GM19468 (cell line): ENCODE measurements around the gene SF1.

Experiments
- ATAC-seq: cut with Tn5 transposase; IDR thresholded peaks from one replicate; pipeline ENCODE4 v1.9.1; 2021; ENCODE audit warnings: mild to moderate bottlenecking, moderate library complexity, moderate number of reproducible peaks; ENCODE audit not compliant: unreplicated experiment; ENCODE audit errors: extremely low read depth

Gene SF1

DNA sequence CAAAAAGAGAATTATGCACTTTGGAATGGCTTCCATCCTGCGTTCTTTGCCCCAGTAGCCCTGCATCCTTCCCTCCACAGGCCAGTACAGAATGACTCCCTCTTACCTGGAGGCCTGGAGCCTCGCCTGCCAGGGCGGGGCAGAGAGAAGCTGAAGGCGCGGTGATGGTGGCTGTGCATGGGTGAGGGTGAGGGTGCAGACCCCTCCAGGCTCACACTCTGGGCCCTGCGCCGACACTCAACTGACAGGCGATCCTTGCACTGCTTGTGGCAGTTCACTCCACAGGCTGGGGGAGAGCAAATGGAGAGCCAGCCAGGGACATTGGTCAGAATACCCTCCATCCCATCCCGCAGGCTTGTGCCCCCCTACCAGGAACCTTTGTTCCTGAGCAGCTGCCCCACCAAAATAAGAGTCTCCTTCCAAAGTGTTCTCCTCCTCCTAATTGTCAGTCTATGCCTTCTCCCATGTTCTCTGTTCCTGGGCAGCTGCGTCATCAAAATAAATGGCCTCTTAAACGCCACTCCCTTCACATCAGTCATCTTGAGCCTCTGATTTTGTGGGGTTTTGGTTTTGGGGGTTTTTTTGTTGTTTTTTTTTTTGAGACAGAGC, 49.5 kb downstream of the SF1 start:
- ATAC-seq = no peak

DNA sequence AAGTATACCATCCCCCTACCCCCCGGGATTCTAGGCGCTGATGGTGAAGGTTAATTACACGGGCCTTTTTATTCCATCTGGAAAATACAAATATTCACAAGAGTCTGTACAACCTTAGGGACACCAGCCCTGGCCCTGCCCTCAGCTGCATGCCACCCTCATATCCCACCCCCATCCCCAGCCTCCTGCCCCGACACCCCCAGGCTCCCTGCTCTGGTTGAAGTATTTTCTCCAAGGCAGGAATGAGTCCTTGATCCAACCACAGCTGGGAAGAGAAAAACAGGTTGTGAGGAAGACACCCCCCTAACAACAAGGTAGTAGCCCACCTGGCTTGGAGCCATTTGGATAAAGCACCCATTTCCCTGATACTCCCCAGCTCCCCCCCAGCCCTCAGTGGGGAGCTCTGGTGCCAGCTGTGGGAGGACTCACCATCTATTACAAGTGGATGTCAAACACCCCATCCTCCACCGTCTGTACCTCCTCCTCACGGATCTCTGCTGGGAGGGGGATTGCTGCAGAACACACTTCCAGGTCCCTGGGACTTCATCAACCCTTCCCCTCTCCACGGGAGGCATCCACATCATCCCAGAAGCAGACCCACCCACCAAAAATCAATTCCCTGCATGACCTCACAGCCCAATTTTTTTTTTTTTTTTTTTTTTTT, 51.3 kb downstream of the SF1 start:
- ATAC-seq = no peak

DNA sequence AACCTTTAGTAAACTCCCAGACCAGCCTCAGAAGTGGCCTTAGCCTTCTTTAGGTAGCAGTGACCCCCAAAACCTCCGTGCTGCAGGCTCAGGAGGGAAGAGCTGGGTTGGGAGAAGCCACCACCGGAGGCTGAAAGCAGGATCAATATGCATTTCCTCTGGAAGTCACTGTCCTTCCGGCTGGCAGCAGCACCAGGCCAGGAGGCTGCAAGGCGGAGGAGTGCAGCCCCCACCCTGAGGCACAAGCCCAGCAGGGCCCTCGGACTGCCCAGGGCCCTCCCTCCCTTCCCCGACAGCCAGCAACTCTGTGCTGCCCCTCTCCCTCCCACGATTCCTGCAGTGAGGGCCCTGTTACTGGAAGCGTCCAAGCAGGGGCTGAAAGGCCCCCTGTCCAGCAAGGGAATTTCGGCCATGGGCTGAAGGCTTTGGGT, 52.1 kb downstream of the SF1 start:
- no peak for ATAC-seq

DNA sequence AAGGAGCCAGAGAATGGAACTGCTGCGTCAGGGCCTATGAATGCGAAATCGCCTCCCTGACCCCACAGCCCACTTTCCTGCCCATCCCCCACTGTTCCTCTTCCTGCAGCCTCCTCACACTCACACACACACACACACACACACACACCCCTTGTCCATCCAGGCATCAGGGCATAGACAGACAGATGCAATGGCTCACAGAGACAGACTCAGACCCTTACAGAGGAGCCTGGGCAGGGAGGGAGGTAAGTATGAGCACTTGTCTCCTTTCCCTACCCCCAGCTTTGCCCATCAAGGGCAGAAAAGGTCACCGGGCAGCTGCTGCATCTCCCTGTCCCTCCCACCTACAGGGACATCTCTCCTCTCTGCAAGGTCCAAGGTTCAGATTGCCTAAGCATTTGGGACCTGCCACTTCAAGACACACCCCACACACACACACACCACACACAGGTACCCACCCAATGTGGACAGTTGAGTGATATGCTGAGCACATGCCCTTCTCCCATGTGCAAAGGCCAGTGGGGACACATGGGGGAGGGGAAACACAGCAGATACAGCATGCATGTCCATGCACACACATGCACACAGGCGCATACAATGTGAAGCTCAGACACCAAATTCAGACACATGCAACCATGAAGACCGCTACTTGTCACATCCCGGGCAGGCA, 53.3 kb downstream of the SF1 start:
- no peak for ATAC-seq

DNA sequence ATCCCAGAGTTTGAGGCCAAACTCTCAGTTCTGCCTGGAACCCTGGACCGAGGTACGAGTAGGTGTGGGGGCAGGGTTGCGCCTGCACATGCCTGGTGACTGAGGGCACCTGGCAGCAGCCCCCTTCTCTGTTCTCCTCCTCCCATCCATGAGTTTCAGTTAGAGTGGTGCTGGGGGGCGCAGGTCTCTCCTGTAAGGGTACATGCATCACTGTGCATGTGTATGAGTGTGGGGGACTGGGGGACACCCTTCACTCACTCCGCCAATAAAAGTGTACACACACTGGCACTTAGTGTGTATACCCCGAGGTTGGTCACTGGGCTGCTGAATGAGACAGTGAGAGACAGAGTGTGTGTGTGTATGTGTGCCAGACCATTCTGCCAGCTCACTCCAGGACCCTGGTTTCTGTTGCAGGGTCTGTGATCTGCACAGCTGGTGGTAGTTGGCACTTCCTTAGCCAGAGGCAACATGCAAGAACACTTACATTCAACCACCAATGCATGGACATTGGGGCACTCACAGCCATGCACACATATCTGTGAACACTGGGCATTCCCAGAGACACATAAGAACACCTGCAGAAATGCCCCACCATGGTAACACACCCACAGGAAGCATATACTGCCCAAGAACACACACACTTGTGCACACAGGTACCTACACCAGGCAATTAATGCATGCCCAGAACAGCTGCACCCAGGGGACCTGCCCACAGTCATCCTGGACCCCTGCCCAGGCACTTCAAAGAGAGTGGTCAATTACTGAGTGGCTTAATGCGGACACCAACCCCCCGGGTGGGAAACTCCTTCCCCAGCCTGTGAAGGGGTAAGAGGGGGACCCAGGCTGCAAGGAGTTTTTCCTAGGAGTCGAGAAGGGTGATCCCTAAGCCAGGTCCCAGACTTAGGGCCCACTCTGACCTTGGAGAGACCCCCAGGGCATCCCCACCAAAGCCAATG, 54.2 kb downstream of the SF1 start:
- no peak for ATAC-seq

DNA sequence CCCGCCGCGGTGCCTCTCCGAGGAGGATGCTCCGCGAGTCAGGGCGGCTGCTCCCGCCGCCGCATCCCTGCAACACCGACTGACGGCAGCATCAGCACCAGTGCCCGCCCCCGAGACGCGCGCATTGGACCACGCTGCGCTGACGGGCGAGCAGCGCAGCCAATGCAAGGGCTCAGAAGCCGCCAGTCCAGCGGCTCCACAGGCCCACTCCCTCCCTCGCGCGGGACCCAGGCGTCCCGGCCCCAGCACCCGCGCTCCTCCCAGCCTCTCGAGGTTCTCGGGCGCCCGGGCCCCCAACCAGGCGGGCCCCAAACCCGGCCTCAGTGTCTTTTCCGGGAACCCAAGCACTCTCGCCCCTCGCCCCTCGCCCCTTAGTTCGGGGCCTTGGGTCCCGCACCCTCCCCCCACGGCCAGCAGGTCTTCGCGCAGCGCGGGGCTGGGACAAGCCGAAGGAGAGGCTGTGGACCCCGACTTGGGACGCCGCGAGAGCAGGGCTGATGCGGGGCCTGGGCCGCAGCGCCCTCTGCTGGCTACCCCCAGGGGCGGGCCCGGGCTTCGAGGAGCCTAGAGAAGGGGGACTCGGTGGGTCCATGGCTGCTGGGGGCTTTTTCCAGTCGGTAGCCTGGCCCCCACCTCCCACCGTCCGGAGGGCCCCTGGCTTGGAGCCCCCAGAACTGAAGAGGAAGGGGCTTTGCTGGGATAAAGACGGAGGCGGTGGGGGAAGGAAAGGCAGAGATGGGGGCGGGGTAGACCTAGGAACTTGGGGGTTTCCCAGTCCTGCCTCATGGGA, 55.0 kb downstream of the SF1 start, which contains the start of gene NRXN2:
Gene NRXN2, minus strand, starts transcription at position 81 of the 790 bp plus-strand sequence. CDS start 9,498 bp downstream, outside the sequence.
- ATAC-seq = no peak

DNA sequence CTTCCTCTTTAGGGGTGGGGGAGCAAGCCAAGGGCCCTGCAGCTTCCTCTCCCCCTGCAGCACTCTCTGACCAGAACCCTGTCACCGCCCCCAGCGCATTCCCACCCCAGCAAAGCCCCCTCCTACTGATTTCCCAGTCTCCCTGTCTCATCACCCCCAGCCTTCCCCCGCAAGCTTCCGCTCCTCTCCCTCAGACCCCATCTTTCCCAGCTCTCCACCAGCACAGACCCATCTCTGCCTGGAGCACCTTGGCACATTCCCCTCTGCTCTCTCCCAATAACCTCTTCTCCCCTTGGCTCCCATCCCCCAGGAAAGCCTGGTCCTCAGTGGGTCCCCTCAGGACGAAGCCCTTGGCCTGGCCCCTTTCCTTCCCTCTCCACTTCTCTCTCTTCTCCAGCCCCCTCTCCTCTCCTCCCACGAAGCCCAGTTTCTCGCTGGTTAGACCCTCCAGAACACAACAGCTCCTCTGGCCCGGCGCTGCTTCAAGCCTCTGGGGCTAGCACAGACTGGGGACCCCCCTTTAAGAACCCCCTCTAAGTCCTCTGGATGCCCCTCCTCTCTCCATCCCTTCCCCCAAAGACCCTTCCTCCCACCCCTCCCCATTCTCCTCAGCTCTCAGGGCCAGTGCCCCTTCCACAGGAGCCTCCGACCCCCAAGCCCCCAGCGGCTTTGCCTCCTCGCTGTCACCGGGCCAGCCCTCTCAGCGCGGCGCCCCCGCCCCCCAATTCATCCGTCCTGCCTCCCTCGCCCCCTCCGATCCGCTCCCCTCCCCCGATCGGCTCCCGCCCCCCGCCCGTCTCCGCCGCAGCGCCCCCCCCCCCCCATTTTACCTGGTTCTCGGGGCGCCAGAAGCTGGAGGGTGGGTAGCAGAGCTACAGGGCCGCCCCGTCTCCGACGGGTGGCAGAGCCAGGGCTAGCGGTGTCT, 55.9 kb downstream of the SF1 start:
- no peak for ATAC-seq

GRCh38 chr11:64721359-64721699, 57.0 kb downstream of the SF1 start:
- no peak for ATAC-seq

DNA sequence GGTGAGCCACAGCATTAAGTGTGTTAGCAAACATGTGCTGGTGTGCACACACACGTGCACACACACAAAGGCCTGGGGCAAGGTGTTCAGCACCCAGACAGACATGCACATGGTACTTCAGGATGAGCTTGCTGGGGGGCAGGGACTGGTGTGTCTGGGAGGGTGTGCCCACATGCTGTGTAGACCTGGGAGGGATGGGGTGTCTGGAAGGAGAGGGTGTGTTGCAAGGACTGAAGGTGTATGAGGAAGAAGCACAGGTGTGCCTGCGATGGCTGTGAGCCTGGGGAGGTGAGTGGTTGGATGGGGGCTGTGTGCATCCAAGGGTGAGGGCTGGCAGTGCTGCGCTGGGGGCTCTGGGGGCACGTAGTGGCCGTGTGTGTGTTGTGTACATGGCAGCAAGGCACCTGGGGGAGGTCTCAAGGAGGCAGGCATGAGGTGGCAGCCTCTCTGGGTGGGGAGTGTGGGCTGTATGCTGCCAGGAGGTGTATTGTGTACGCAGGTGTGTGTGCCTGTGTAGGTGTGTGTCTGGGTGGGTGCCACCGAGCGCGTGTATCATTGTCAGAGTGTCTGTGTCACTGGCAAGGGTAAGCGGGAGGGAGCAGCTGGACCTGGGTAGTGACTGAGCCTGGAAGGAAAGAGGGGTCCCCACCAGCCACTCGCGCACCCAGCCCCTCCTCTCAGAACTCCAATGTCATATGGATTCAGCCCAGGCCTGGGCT, 57.5 kb downstream of the SF1 start:
- no peak for ATAC-seq

GRCh38 chr11:64720167-64720566, 58.2 kb downstream of the SF1 start:
- ATAC-seq = no peak

GRCh38 chr11:64719406-64719805, 58.9 kb downstream of the SF1 start:
- no peak for ATAC-seq

GRCh38 chr11:64718780-64719124, 59.6 kb downstream of the SF1 start:
- no peak for ATAC-seq

DNA sequence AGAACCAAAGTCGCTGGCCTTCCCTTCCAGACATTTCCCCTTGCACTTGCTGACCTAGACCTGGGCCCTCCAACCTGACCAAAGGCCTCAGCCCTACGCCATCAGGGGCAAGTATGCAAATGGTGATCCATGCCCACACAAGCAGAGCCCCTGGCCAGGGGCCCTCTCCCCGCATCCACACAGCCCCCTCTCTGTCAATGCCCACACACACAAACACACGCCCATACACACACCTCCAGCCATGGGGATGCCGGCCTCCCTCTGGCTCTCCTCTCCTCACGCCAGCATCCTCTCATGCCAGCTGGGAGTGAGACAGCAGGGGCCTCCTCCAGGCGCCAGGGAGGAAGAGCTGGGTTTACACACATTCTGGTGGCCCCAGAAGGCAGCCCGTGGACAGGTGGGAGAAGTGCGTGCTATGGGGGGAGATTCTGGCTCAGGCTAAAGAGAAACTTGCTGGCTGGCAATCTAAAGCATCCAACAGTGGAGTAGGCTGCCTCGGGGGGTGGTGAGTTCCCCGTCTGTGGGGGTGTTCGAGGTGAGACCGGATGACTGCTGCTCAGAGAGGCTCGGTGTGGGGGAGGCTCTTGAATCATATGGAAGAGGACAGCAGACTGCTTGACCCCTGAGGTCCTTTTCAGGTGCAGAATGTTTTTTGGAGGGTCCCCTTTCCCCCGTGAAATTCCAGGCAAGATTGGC, 60.1 kb downstream of the SF1 start:
- ATAC-seq = no peak

DNA sequence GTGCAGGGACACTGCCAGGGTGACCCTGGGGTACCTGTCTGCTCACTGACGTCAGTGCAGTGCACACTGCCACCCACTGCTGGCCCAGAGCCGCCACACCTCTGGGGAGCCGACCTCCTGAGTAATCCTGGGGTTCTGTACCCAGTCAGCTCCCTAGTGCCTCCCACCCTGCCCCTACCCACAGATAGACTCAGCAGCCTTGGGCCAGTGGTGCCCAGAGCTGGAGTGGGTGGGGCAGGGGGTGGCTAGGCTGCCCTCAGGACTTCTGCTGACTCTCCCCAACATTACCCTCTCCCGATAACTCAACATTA, 61.1 kb downstream of the SF1 start:
- ATAC-seq = no peak

GRCh38 chr11:64716473-64717267, 61.7 kb downstream of the SF1 start:
- ATAC-seq = no peak

DNA sequence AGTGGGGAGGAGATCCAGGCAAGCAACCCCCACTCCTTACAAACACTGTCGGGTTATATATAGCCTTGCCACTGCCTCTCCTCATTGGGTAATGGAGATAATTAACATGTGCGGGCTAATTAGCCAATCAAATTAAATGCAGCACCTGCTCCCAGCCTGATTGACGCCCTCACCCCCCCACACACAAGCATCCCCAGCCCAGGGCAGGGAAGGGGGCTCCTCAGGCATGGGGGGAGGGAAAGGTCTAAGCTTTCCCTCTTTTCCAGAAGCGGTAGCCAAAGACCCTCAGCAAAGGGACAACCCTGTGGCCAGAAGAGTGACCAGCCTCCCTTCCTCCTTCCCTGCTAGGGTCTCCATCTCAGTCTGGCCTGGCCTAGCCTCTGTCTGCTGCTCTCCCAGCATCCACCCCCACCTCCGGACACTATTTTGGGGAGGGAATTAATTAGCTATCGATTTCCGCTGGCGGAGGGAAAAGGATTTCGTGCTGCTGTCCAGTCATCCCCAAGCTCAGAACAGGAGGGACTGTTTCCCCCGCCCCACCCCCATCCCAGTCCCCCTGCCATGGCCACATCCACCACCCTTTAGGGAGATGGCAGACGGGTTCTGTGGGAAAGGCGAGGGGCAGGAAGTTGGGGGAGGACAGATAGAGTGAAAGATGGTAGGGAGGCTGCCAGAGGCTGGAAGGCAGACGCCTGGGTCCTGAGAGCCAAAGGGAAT, 62.4 kb downstream of the SF1 start:
- ATAC-seq = no peak
